Femur (tissue), 1 donor: ENCODE data around the gene BLM.
A peak's percentile ranks its signal among the peaks of the same experiment; 100 is the strongest.

Experiments used
- DNase-seq: peaks from one replicate; pipeline ENCODE4 v3.0.0-alpha.2; 2017

The BLM gene

DNA sequence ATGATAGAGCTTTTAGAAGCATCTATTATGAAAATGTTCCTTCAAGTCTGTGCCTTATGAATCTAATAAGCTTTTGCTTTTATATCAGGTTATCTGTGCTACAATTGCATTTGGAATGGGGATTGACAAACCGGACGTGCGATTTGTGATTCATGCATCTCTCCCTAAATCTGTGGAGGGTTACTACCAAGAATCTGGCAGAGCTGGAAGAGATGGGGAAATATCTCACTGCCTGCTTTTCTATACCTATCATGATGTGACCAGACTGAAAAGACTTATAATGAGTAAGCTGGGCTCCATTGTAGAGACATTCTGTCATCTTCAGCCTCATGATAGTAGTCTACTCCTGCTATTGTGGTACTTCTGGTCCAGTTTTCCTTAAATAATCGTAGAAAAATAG, 73.4 kb downstream of the BLM start:
- DNase-seq = no peak

DNA sequence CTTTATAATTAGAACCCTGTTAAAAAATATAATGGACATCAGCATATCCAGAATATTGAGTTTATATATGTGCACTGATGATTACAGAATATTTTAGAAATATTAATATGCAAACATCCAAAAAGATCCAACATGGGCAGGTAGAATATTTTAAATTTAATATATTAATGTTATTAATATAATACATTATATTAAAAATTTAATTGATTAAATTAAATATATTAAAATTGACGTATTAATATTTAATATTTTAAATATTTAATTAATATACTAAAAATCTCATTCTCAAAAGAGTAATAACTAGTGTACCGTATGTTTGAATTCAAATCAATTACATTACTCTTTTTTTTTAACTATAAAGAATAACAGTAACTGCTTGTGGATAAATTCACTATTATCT, 77.4 kb downstream of the BLM start:
- DNase-seq = no peak

GRCh38 chr15:90799639-90800170, 82.6 kb downstream of the BLM start:
- no peak for DNase-seq

DNA sequence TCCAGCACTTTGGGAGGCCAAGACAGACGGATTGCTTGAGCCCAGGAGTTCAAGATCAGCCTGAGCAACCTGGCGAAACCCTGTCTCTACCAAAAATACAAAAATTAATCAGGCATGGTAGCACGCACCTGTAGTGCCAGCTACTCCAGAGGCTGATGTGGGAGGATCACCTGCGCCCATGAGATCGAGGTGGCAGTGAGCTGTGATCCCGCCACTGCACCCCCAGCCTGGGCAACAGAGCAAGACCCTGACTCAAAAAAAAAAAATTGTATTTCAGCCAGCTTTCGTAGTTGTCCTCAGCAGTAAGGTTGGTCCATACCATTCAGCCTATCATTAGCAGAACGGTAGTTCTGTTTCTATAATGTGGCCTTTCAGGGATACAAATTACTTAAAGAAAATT, 84.7 kb downstream of the BLM start:
- no peak for DNase-seq

- DNase-seq = no peak
These were observed 90.1 kb downstream of the BLM start for GRCh38 chr15:90807074-90807785.

DNA sequence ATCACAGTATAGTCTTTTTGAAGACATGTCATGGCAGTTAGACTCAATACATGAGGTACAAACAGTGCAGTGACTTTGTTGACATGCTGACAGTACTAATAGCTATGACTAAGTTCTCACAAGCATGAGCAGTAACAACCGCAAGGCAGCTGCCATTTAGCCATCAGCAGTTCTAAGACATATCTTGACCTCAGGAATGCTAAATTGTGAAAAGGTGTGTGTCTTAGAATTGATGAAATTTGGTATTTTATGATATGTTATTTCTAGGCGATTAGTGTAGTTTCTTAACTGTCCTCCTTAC, 90.6 kb downstream of the BLM start:
- DNase-seq = no peak

DNA sequence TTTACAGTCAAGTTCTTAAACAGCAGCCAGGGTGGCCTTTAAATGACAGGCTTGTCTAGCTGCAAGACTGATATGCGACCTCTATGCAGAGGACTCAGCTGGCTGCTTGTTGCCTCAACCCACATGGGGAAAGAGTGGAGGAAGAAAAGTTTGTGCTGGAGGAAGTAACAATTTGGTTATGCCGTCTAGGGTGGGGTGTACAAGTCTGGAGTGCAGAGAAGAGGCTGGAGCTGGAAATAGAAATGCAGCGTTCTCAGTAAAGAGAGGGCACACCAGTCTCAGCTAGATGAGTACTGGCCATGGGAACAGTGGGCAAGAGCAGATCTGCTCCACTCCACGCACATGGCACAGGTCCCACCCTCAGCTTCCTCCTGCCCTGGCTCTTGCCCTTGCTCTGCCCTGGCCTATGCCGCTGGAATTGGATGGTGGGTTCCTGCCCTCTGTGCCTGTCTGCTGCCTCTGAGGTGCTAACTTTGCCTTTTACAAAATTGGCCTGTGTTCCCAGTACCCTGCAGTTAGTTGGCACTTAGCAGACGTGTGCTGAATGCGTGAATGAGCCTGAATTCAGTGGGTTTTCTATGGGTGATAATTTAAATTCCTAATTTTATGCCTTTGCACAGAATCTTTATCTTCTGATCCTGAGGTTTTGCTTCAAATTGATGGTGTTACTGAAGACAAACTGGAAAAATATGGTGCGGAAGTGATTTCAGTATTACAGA, 91.5 kb downstream of the BLM start:
- no peak for DNase-seq

DNA sequence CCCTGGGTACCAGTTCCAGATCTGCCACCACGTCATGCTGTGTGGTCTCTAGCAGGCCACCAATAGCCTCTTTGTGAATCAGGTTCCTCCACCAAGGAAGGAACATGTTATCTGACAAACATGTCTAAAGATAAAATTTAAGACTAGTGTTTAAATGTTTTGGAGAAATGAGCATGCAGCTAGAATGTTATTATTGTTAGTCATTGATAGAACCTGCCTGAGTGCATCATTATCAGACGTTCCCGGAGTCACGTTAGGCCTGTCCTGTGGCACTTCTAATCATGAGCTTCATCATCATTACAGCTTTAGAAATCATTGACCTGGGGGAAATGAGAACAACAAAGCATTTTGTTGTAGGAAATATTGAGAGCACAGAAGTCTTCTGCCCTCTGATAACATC, 92.4 kb downstream of the BLM start:
- DNase-seq = no peak

GRCh38 chr15:90810354-90810753, 93.2 kb downstream of the BLM start:
- DNase-seq = no peak

GRCh38 chr15:90812171-90812957, 95.2 kb downstream of the BLM start:
- DNase-seq = no peak

GRCh38 chr15:90812958-90813265, 95.8 kb downstream of the BLM start:
- no peak for DNase-seq

DNA sequence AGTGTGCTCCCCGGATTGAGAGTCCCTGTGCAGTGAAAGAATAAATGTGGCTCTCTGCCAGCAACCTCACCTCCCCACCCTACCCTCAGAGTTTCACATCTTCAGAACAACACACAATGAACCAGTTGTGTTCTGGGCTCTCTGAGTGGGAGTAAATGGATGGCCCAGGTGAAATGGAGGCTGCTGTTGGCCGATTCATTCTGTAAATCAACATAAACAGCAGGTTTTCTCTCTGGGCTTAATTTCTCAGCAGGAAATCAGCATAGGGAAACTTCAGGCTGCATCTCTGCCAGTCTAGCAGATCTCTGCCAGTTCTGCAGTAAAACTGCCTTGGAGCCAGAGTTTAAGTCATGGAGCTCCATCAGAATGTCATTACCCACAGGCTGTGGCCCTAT, 96.6 kb downstream of the BLM start:
- DNase-seq = no peak

- no peak for DNase-seq
These were observed 97.2 kb downstream of the BLM start for GRCh38 chr15:90814191-90814821.

DNA sequence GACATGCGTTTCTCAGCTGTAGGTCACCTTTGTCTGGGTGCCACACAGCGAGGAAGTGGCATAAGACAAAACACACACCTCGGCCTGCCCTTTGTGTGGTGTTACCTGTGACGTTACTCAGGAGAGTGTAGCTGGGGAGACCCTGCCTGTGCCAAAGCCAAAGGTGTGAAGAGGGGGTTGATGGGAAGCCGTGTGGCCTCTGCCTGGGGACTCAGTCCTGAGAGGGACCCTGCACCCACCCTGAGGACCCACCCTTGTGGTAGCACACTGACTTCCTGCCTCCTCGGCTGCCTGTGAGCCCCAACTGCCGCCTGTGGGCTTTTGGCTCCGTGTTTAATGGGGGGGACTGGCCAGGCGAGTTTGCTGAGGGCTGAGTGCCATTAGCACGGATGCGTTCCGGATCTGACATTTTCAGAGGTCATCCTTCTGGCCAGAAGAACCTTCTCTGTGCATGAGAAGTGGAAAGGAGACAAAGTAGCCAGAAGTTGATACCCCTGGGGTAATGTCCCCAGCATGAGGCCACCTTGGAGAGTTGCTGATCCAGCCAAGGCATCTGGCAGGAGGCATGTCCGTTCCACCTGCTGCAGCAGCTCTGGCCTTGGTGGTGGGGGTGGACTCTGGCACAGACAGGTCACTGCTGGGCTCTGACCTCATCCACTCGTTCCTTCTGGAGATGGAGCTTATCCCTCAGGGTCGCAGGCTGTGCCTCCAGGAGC, 99.4 kb downstream of the BLM start:
- no peak for DNase-seq

DNA sequence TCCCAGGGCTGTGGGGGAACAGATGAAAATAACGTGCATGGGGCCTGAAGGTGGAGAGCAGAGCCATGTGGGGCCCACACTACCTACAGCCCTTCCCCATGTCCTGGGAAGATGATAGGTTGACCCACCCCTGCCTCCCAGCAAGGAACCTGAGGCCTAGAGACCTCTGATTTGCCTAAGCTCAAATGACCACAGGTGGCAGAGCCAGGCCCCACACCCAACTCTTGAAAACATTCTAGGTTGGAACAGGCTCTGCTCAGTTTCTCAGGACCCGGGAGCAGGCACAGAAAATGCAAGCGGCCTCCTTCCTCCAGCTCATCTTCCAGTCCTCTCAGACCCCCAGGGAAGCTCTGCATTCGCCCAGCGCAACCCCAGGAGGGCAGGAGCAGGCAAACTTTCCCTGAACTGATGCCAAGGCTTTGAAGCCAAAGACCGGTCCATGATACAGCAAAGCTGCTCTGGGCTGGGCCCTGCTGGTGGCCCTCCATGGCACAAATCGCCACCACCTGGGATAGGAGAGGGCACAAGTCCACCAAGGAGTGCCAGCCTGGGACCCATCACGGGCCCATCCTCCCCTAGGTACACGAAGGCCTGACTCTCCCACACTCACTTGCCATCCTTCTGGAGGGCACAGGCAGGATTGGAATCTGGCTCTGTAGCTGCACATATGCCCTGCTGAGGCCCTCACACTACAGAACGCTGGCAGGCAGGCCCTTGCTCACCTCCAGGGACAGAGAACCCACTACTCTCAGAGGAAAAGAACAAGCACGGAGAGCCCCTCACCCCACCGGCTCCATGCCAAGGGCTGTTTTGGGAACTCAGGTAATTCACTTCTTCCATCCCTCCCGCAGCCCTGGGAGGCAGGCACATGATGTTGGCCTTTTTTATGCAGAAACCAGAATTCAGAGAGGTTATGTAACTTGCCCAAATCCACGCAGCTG, 100.2 kb downstream of the BLM start:
- no peak for DNase-seq

DNA sequence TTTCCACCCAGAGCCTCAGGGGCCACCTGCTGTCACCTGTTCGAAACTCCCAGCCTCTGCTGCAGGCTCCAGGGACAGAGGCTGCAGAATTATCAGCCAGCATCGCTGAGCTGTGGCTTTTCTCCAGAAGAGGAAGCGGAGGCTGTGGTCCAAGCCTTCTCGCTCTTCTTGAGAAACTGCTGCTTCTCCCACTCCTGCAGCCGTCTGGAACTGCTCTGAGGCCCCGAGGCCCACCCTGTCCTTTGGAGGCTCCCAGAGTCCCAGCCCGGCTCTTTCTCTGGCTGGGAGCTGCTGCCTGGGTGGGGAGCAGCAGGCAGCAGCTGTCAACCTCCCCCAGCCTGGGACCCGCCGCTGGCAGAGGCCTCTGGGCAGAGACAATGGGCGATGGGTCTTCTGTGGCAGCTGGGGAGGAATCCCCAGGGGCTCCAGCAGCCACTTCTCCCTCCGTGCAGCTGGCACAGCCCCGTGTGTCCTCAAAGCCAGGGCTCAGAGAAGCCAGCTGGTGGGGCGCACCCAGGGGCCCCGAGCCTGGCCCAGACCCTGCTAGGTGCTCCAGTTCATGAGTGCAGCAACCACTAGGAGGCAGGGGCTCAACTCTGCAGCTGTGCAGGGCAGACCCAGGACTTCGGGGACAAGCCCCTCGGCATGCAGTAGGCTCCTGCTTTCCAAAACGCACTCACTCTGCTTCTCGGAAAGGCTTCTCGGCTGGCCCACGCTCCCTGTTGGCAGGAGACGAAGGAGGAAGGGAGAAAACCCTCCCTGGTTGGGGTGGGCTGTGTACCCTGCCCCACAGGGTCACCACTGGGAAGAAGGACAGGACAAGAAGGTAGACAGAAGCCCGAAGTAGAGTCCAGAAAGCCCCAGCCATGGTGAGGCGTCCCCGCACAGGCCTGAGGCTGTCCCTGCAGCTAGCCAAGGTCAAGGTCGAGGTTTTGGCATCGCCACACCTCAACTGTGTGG, 101.4 kb downstream of the BLM start:
- peak; percentile 74 for DNase-seq

- DNase-seq = no peak
These were observed 102.2 kb downstream of the BLM start for GRCh38 chr15:90819390-90819789.

GRCh38 chr15:90819850-90820249, 102.7 kb downstream of the BLM start:
- no peak for DNase-seq

- no peak for DNase-seq
These were observed 103.3 kb downstream of the BLM start for GRCh38 chr15:90820481-90820880.

GRCh38 chr15:90822204-90822955, 105.2 kb downstream of the BLM start:
- DNase-seq = no peak
